Thyroid gland (tissue), 4 donors: ENCODE results near the gene ANKLE1.

Experiments
- CTCF ChIP-seq, 6 experiments: fragments of 200-600 bp in 3 of 6; fragments of 450-650 bp in 3 of 6; sonication (generic) in 3 of 6; IDR thresholded peaks; one replicate each; pipeline ENCODE4 v1.5.1; 2016 to 2019; ENCODE audit warnings: antibody characterized with exemption in 6 of 6, mild to moderate bottlenecking in 2 of 6, inconsistent platforms in 1 of 6, moderate library complexity in 1 of 6
- POLR2A ChIP-seq, 2 donors: fragments of 450-650 bp; IDR thresholded peaks; one replicate each; pipeline ENCODE4 v1.6.1; 2017; ENCODE audit warnings: antibody characterized with exemption in 2 of 2, mild to moderate bottlenecking in 2 of 2, moderate library complexity in 1 of 2

GRCh38 chr19:17330262-17331044 is 48.8 kb downstream of the ANKLE1 start:
- TF ChIP-seq CTCF (IDR thresholded peaks at IDR 0.05) (no peak), POLR2A (IDR thresholded peaks at IDR 0.05) (no peak)
